H1 (cell line): ENCODE data around the gene RNF26. TPM values are rescaled to one million over a fixed set of nuclear protein-coding genes. Genes with fewer than 3 reads are reported as not detected.
A peak's percentile ranks its signal among the peaks of the same experiment; 100 is the strongest.

Experiments
- CTCF ChIA-PET: fragments of 300-600 bp; sonication (Branson Sonifier 250); formaldehyde crosslinking; loops from one replicate; lab custom pipeline; 2021; ENCODE audit not compliant: partially characterized antibody; lab: Charles Lee
- POLR2A ChIA-PET: fragments of 300-600 bp; sonication (Branson Sonifier 250); formaldehyde crosslinking; loops from one replicate; lab custom pipeline; 2021; ENCODE audit warnings: inconsistent platforms; ENCODE audit not compliant: partially characterized antibody; lab: Charles Lee
- DNase-seq, 2 experiments: peaks; one replicate each; pipeline versions ENCODE4 v3.0.0 to v3.0.0-alpha.2; 2010 to 2022; ENCODE audit warnings: low spot score in 2 of 2, low read depth in 1 of 2, mixed read lengths in 1 of 2
- FAIRE-seq: peaks from 2 replicates; lab custom pipeline; 2011; peaks lifted over from hg19 to GRCh38; lab: Jason Lieb, UNC
- H2AFZ ChIP-seq: 2 replicates; pipeline ENCODE4 v1.8.1; 2012; ENCODE audit warnings: low read length, inconsistent platforms
- H2AK5ac ChIP-seq: 2 replicates; pipeline ENCODE4 v1.6.1; 2013; ENCODE audit warnings: low read depth, low read length
- H2BK120ac ChIP-seq: replicated peaks from 2 replicates; pipeline ENCODE3; 2013; ENCODE audit warnings: low read depth, low read length, inconsistent platforms
- H2BK12ac ChIP-seq: 2 replicates; pipeline ENCODE4 v1.6.1; 2013; ENCODE audit warnings: low read depth, low read length
- H2BK15ac ChIP-seq: 2 replicates; pipeline ENCODE4 v1.6.1; 2013; ENCODE audit warnings: low read length
- H2BK20ac ChIP-seq: 2 replicates; pipeline ENCODE4 v1.6.1; 2013; ENCODE audit warnings: low read length
- H2BK5ac ChIP-seq: 2 replicates; pipeline ENCODE4 v1.6.1; 2013; ENCODE audit warnings: low read depth, low read length
- H3K14ac ChIP-seq: 2 replicates; pipeline ENCODE4 v1.6.1; 2013; ENCODE audit warnings: inconsistent platforms; ENCODE audit not compliant: insufficient read length
- H3K18ac ChIP-seq: 2 replicates; pipeline ENCODE4 v1.6.1; 2013; ENCODE audit warnings: low read length; ENCODE audit errors: extremely low read depth
- H3K23ac ChIP-seq: 2 replicates; pipeline ENCODE4 v1.6.1; 2013; ENCODE audit warnings: inconsistent platforms; ENCODE audit not compliant: insufficient read length
- H3K23me2 ChIP-seq: 2 replicates; pipeline ENCODE4 v1.6.1; 2013; ENCODE audit warnings: low read depth, low read length
- H3K27ac ChIP-seq: 2 replicates; pipeline ENCODE4 v1.6.1; 2011; ENCODE audit warnings: low read depth, low read length, inconsistent platforms
- H3K27me3 ChIP-seq, 4 experiments: replicated peaks in 1 of 4; 1 replicate in 1 of 4; 2 replicates in 3 of 4; pipeline versions ENCODE4 v1.6.1 to v1.8.1; 2011 to 2013; ENCODE audit warnings: low read length in 3 of 4, mild to moderate bottlenecking in 3 of 4, inconsistent platforms in 2 of 4, mixed read lengths in 2 of 4, moderate library complexity in 1 of 4; ENCODE audit not compliant: control insufficient read depth in 3 of 4, insufficient read depth in 3 of 4; ENCODE audit errors: extremely low read depth in 1 of 4
- H3K36me3 ChIP-seq, 4 experiments: 2 replicates each; pipeline versions ENCODE4 v1.6.1 to v1.8.1; 2011 to 2013; ENCODE audit warnings: mild to moderate bottlenecking in 4 of 4, low read length in 3 of 4, moderate library complexity in 2 of 4, control low read depth in 1 of 4, inconsistent platforms in 1 of 4; ENCODE audit not compliant: insufficient read depth in 4 of 4, control insufficient read depth in 2 of 4
- H3K4ac ChIP-seq: replicated peaks from 2 replicates; pipeline ENCODE3; 2013; ENCODE audit warnings: low read length, low read depth, mixed read lengths, inconsistent platforms; ENCODE audit not compliant: insufficient read length
- H3K4me1 ChIP-seq, 4 experiments: replicated peaks in 1 of 4; 1 replicate in 1 of 4; 2 replicates in 3 of 4; pipeline versions ENCODE4 v1.6.1 to v1.8.1; 2011 to 2013; ENCODE audit warnings: low read length in 3 of 4, inconsistent platforms in 2 of 4, mixed read lengths in 1 of 4; ENCODE audit not compliant: insufficient read depth in 4 of 4, control insufficient read depth in 3 of 4
- H3K4me2 ChIP-seq, 2 experiments: 2 replicates each; pipeline versions ENCODE4 v1.6.1 to v1.8.1; 2011 to 2013; ENCODE audit warnings: low read depth in 2 of 2, low read length in 2 of 2, control low read depth in 1 of 2, inconsistent platforms in 1 of 2, mild to moderate bottlenecking in 1 of 2; ENCODE audit not compliant: insufficient read depth in 1 of 2
- H3K4me3 ChIP-seq, 4 experiments: fragments of 200-600, 300-600 bp in 1 of 4; sonication (generic), shearing (Covaris generic), sonication (Bioruptor Twin) in 1 of 4; 2 replicates each; pipeline versions ENCODE4 v1.5.1 to v1.8.1; 2011 to 2016; ENCODE audit warnings: low read length in 4 of 4, low read depth in 3 of 4, control low read depth in 2 of 4, inconsistent platforms in 2 of 4, mild to moderate bottlenecking in 2 of 4, mixed read lengths in 1 of 4, moderate library complexity in 1 of 4; ENCODE audit not compliant: insufficient read depth in 2 of 4; ENCODE audit errors: extremely low read depth in 1 of 4
- H3K56ac ChIP-seq: replicated peaks from 2 replicates; pipeline ENCODE3; 2013; ENCODE audit warnings: low read depth, mild to moderate bottlenecking, mixed read lengths, low read length, inconsistent platforms; ENCODE audit not compliant: insufficient read length
- H3K79me1 ChIP-seq: 2 replicates; pipeline ENCODE4 v1.6.1; 2013; ENCODE audit warnings: low read depth, low read length, control low read depth
- H3K79me2 ChIP-seq, 2 experiments: 2 replicates each; pipeline versions ENCODE4 v1.6.1 to v1.8.1; 2012 to 2013; ENCODE audit warnings: low read length in 2 of 2, mild to moderate bottlenecking in 2 of 2, inconsistent platforms in 1 of 2; ENCODE audit not compliant: insufficient read depth in 2 of 2, control insufficient read depth in 1 of 2
- H3K9ac ChIP-seq, 4 experiments: replicated peaks in 1 of 4; 1 replicate in 1 of 4; 2 replicates in 3 of 4; pipeline versions ENCODE4 v1.6.1 to v1.8.1; 2011 to 2013; ENCODE audit warnings: low read depth in 3 of 4, low read length in 3 of 4, control low read depth in 2 of 4, mild to moderate bottlenecking in 2 of 4, moderate library complexity in 2 of 4, inconsistent platforms in 1 of 4; ENCODE audit errors: extremely low read depth in 1 of 4
- H3K9me3 ChIP-seq, 2 experiments: 2 replicates each; pipeline versions ENCODE4 v1.6.1 to v1.8.1; 2012 to 2013; ENCODE audit warnings: mild to moderate bottlenecking in 2 of 2, moderate library complexity in 2 of 2, control low read depth in 1 of 2, inconsistent platforms in 1 of 2, low read depth in 1 of 2, low read length in 1 of 2, mixed read lengths in 1 of 2; ENCODE audit not compliant: insufficient read depth in 2 of 2
- H4K20me1 ChIP-seq, 2 experiments: replicated peaks in 1 of 2; 2 replicates each; pipeline versions ENCODE3 to v1.8.1; 2011 to 2013; ENCODE audit warnings: inconsistent platforms in 2 of 2, low read length in 2 of 2, mild to moderate bottlenecking in 1 of 2; ENCODE audit not compliant: insufficient read depth in 2 of 2, control insufficient read depth in 1 of 2
- H4K5ac ChIP-seq: 2 replicates; pipeline ENCODE4 v1.6.1; 2013; ENCODE audit warnings: low read length, low read depth, mixed read lengths, inconsistent platforms; ENCODE audit not compliant: insufficient read length
- H4K8ac ChIP-seq: 2 replicates; pipeline ENCODE4 v1.8.0; 2013; ENCODE audit warnings: mild to moderate bottlenecking, moderate library complexity, low read length, inconsistent platforms; ENCODE audit not compliant: insufficient read depth; ENCODE audit errors: extremely low read depth
- H4K91ac ChIP-seq: replicated peaks from 2 replicates; pipeline ENCODE3; 2013; ENCODE audit warnings: low read length, mixed read lengths, inconsistent platforms; ENCODE audit not compliant: insufficient read length
- BRCA1 ChIP-seq: IDR thresholded peaks from 2 replicates; pipeline ENCODE4 v1.6.1; 2012; ENCODE audit warnings: low read depth, low read length, improper control_type of control experiment
- CBX8 ChIP-seq: fragments of 300-800, 300-1000 bp; sonication (generic); IDR thresholded peaks from 2 replicates; pipeline ENCODE4 v1.7.1; 2016; ENCODE audit warnings: low read depth, low read length, borderline replicate concordance
- FOSL1 ChIP-seq: IDR thresholded peaks from 2 replicates; pipeline ENCODE4 v1.6.1; 2011; ENCODE audit warnings: mild to moderate bottlenecking, low read depth, low read length, moderate library complexity; ENCODE audit not compliant: insufficient read depth
- GTF2F1 ChIP-seq: IDR thresholded peaks from 2 replicates; pipeline ENCODE4 v1.6.1; 2012; ENCODE audit warnings: low read depth, low read length, improper control_type of control experiment, borderline replicate concordance
- KDM1A ChIP-seq: fragments of 200-600, 300-600 bp; sonication (generic); IDR thresholded peaks from 2 replicates; pipeline ENCODE4 v1.7.1; 2016; ENCODE audit warnings: mild to moderate bottlenecking, low read length, borderline replicate concordance
- RFX5 ChIP-seq: IDR thresholded peaks from 2 replicates; pipeline ENCODE4 v1.6.1; 2011; ENCODE audit warnings: low read depth, low read length, improper control_type of control experiment, borderline replicate concordance
- RNF2 ChIP-seq: fragments of 200-900, 300-1000 bp; sonication (generic); IDR thresholded peaks from 2 replicates; pipeline ENCODE4 v1.7.1; 2016; ENCODE audit warnings: borderline replicate concordance, low read depth, mild to moderate bottlenecking, antibody characterized with exemption, low read length; ENCODE audit not compliant: poor library complexity, severe bottlenecking; ENCODE audit errors: missing control alignments
- SUZ12 ChIP-seq: fragments of 200-600 bp; sonication (generic); IDR thresholded peaks from 2 replicates; pipeline ENCODE4 v1.6.1; 2012; ENCODE audit warnings: mild to moderate bottlenecking, inconsistent platforms, low read length, moderate library complexity, mixed read lengths
- TEAD4 ChIP-seq: IDR thresholded peaks from 2 replicates; pipeline ENCODE4 v1.6.1; 2012; ENCODE audit warnings: low read depth, low read length, inconsistent platforms, mixed read lengths
- WGBS, 2 experiments: shearing (Covaris generic) in 1 of 2; methylation state at CpG; one replicate each; pipeline versions ENCODE4 v1.1.6 to v1.1.7; 2013 to 2015; ENCODE audit warnings: low lambda C conversion rate in 2 of 2, mixed read lengths in 2 of 2, inconsistent platforms in 1 of 2, low coverage in 1 of 2, missing lambda C conversion rate in 1 of 2; ENCODE audit not compliant: insufficient replicate concordance in 2 of 2, insufficient coverage in 1 of 2, insufficient read length in 1 of 2; ENCODE audit errors: extremely low coverage in 1 of 2, missing lambda C conversion rate in 1 of 2; 5-methylcytosine and 5-hydroxymethylcytosine counted together
- polyA plus RNA-seq, 7 experiments: library from polyadenylated mRNA; depleted of rRNA in 3 of 7; stranded (reverse) in 5 of 7; unstranded in 2 of 7; fragments of >200 nt in 5 of 7; fragments of 200-250 nt in 2 of 7; gene quantifications; 1 replicate in 5 of 7; 2 replicates in 1 of 7; 4 replicates in 1 of 7; pipeline versions ENCODE4 v1.2.1 to v1.2.3, GENCODE V29; 2011 to 2013; ENCODE audit warnings: missing spikeins in 2 of 7, mixed read lengths in 2 of 7
- total RNA-seq: library from RNA; stranded (reverse); fragmentation: NEBNext Ultra II Directional; extraction: Animal tissue kit (Norgen Biotek cat#: 25700); gene quantifications from 2 replicates; pipeline ENCODE4 v1.2.1, GENCODE V29; 2021

RNF26 gene
- total and polyA plus RNA-seq, 2 of the 8 experiments (the other 6 are each of a cell fraction or from before 2014, with no cell fraction given): 82.7 to 84.0 TPM

- H2BK20ac ChIP-seq: 0 out of 2 replicates have a peak within 1 kb of the TSS, but pooled peaks have one; percentile 48
- H3K79me1 ChIP-seq: peaks cover 6% of the 10 kb centered on the region
- H2BK120ac ChIP-seq: peak within 1 kb of the TSS; percentile 26
- H3K4me3 ChIP-seq: peak within 1 kb of the TSS; percentile 34 to 69 (median 43)
- H3K23ac ChIP-seq: no peak within 1 kb of the TSS
- no peak within 1 kb of the TSS; the same call in 1 of the 2 replicates for H2BK5ac ChIP-seq
- H3K79me2 ChIP-seq: peaks cover 0 to 16% of the 10 kb centered on the region in 2 experiments; a peak in 1 of 4 replicates
- H4K5ac ChIP-seq: peak within 1 kb of the TSS; percentile 44
- H2BK15ac ChIP-seq: peak within 1 kb of the TSS; percentile 92; the same call in 1 of the 2 replicates
- peak within 1 kb of the TSS; percentile 40 for H3K56ac ChIP-seq
- peaks cover 17% of the 10 kb centered on the region; the same call in 1 of the 2 replicates for H3K23me2 ChIP-seq
- peak within 1 kb of the TSS; percentile 75; the same call in 1 of the 2 replicates for H2BK12ac ChIP-seq
- POLR2A ChIA-PET: interaction anchor here (0.6 to 2.5 kb wide), 12 partner anchors 15 to 369 kb away, joined by 3 to 12 read pairs (median 4); partner anchors contain the start of genes FOXR1 and MCAM
- H3K18ac ChIP-seq: peak within 1 kb of the TSS; percentile 78
- H3K14ac ChIP-seq: no peak within 1 kb of the TSS
- DNase-seq: peak in 1 of 2 experiments; percentile 70
- H3K27ac ChIP-seq: no peak within 1 kb of the TSS
- peak within 1 kb of the TSS; percentile 31; the same call in 1 of the 2 replicates for H2AK5ac ChIP-seq
- H3K9ac ChIP-seq: no peak within 1 kb of the TSS
- peak within 1 kb of the TSS; percentile 57; the same call in 1 of the 2 replicates for H4K8ac ChIP-seq
- 9% methylated on average over 16 of the region's 53 CpGs; no CpG with 5 or more reads in 1 of the 2 experiments for WGBS, 2 experiments
- no peak for FAIRE-seq
- H3K4me2 ChIP-seq: peak within 1 kb of the TSS; percentile 56 to 76
- peaks cover 3 to 13% of the 10 kb centered on the region in 2 experiments for H4K20me1 ChIP-seq
- H3K36me3 ChIP-seq: peaks cover 0 to 6% (median 2%) of the 10 kb centered on the region in 4 experiments; a peak in 1 of 8 replicates
- CTCF ChIA-PET: interaction anchor here (0.6 to 20.0 kb wide), 20 partner anchors 8 to 294 kb away, joined by 3 to 463 read pairs (median 4); partner anchors contain the start of genes MCAM and USP2
- H3K9me3 ChIP-seq: no peaks in the 10 kb centered on the region
- peaks cover 5 to 29% (median 21%) of the 10 kb centered on the region in 4 experiments for H3K4me1 ChIP-seq
- H2AFZ ChIP-seq: no peak within 1 kb of the TSS; the same call in 1 of the 2 replicates
- H3K4ac ChIP-seq: peak within 1 kb of the TSS; percentile 73
- peaks cover 12 to 44% (median 33%) of the 10 kb centered on the region in 4 experiments for H3K27me3 ChIP-seq
- H4K91ac ChIP-seq: peak within 1 kb of the TSS; percentile 42
- TF ChIP-seq FOSL1 (no peak), TEAD4 (no peak), GTF2F1 (no peak), BRCA1 (no peak), CBX8 (no peak), RFX5 (no peak), KDM1A (0 out of 2 replicates have a peak, but pooled peaks have one; percentile 9), RNF2 (no peak), SUZ12 (peak; percentile 61)
Measured at GRCh38 chr11:119340335-119341221, 6.3 kb downstream of the RNF26 start, which contains the start of gene C1QTNF5. TSS of gene C1QTNF5 (minus strand) at chr11:119340883. CDS start at chr11:119340397, 486 bp downstream.
